Neural progenitor cell (in vitro differentiated cells): Measurements from ENCODE around the gene ATOSB.

Source experiments
- CTCF ChIP-seq: fragments of 200-600 bp; sonication (generic); IDR thresholded peaks from 2 replicates; pipeline ENCODE4 v1.5.1; 2017; ENCODE audit warnings: antibody characterized with exemption, mild to moderate bottlenecking
- EZH2phosphoT487 ChIP-seq: fragments of 200-600 bp; sonication (generic); IDR thresholded peaks from 2 replicates; pipeline ENCODE4 v1.6.1; 2017; ENCODE audit warnings: antibody characterized with exemption

- TF ChIP-seq CTCF, result no peak
- TF ChIP-seq EZH2phosphoT487, result no peak
Observed at GRCh38 chr9:35073279-35073612, 42.4 kb downstream of the ATOSB start.
